ENCODE measurements around the gene RNF125. TPM values are rescaled to one million over a fixed set of nuclear protein-coding genes. Genes with fewer than 3 reads are reported as not detected.
"Not testable (repeated sequence)": the region's sequence is repeated elsewhere in the genome, so short reads cannot be mapped to it uniquely, and the experiment has no call there.

Gene RNF125
- polyA plus RNA-seq, result 1 to 10 TPM; 2.8 to 9.6 (median 9.2) TPM

- WGBS, 3 donors, result 0 to 1% (median 1%) methylated on average over 61 to 66 of the region's 66 CpGs
- H3K27ac ChIP-seq (ENCODE audit: low read depth, low read length), result no peak within 1 kb of the TSS
These were observed at the start of gene RNF125 for GRCh38 chr18:32018331-32019250. RNF125 (plus strand) TSS chr18:32018825; CDS start chr18:32018864, 39 bp downstream.

GRCh38 chr18:31970617-31971016 is 48.0 kb upstream of the RNF125 start:
- H3K27ac ChIP-seq (ENCODE audit: low read depth, low read length), result no peak overlapping the region
- 55 to 67% (median 62%) methylated on average over 3 of the region's 3 CpGs for WGBS, 3 donors

- no peak overlapping the region for H3K27ac ChIP-seq (ENCODE audit: low read depth, low read length)
- WGBS, 3 donors, result 96 to 99% (median 96%) methylated on average over 4 of the region's 4 CpGs
These were observed 44.6 kb upstream of the RNF125 start for GRCh38 chr18:31973929-31974546.

GRCh38 chr18:31976242-31976641 is 42.4 kb upstream of the RNF125 start:
- 62 to 78% (median 70%) methylated on average over 3 of the region's 3 CpGs for WGBS, 3 donors

GRCh38 chr18:31977270-31977872 is 41.3 kb upstream of the RNF125 start:
- 72 to 77% (median 75%) methylated on average over 9 of the region's 9 CpGs for WGBS, 3 donors
- H3K27ac ChIP-seq (ENCODE audit: low read depth, low read length), result no peak overlapping the region

More at GRCh38 chr18:31976242-31976641, 42.4 kb upstream of the RNF125 start:
- no peak overlapping the region for H3K27ac ChIP-seq (ENCODE audit: low read depth, low read length)

GRCh38 chr18:31978616-31979015 is 40.0 kb upstream of the RNF125 start:
- 91 to 95% (median 94%) methylated on average over 5 of the region's 5 CpGs for WGBS, 3 donors
- no peak overlapping the region for H3K27ac ChIP-seq (ENCODE audit: low read depth, low read length)

GRCh38 chr18:31979714-31980113 is 38.9 kb upstream of the RNF125 start:
- 82 to 95% (median 88%) methylated on average over 2 of the region's 2 CpGs for WGBS, 3 donors
- H3K27ac ChIP-seq (ENCODE audit: low read depth, low read length), result no peak overlapping the region

GRCh38 chr18:31980863-31981262 is 37.8 kb upstream of the RNF125 start:
- H3K27ac ChIP-seq (ENCODE audit: low read depth, low read length), result no peak overlapping the region

- 74 to 78% (median 75%) methylated on average over 3 of the region's 3 CpGs for WGBS, 3 donors
- no peak overlapping the region for H3K27ac ChIP-seq (ENCODE audit: low read depth, low read length)
These were observed 35.6 kb upstream of the RNF125 start for GRCh38 chr18:31983020-31983419.

- WGBS, 3 donors, result 71 to 74% (median 71%) methylated on average over 5 of the region's 5 CpGs
- no peak overlapping the region for H3K27ac ChIP-seq (ENCODE audit: low read depth, low read length)
These were observed 34.6 kb upstream of the RNF125 start for GRCh38 chr18:31983976-31984375.

GRCh38 chr18:31990823-31991222 is 27.8 kb upstream of the RNF125 start:
- 74 to 100% (median 85%) methylated on average over 2 of the region's 2 CpGs for WGBS, 3 donors

GRCh38 chr18:31996007-31996406 is 22.6 kb upstream of the RNF125 start:
- 69 to 75% (median 72%) methylated on average over 7 of the region's 7 CpGs for WGBS, 3 donors
- no peak overlapping the region for H3K27ac ChIP-seq (ENCODE audit: low read depth, low read length)

More at GRCh38 chr18:31990823-31991222, 27.8 kb upstream of the RNF125 start:
- H3K27ac ChIP-seq (ENCODE audit: low read depth, low read length), result no peak overlapping the region

GRCh38 chr18:31998880-31999412 is 19.7 kb upstream of the RNF125 start:
- WGBS, 3 donors, result 61 to 82% (median 62%) methylated on average over 5 of the region's 5 CpGs
- H3K27ac ChIP-seq (ENCODE audit: low read depth, low read length), result no peak overlapping the region

- 84 to 96% (median 90%) methylated on average over 7 of the region's 7 CpGs for WGBS, 3 donors
- H3K27ac ChIP-seq (ENCODE audit: low read depth, low read length), result not testable (repeated sequence)
These were observed 17.5 kb upstream of the RNF125 start for GRCh38 chr18:32001141-32001540.

- WGBS, 3 donors, result 74 to 95% (median 83%) methylated on average over 2 of the region's 2 CpGs
- not testable (repeated sequence) for H3K27ac ChIP-seq (ENCODE audit: low read depth, low read length)
These were observed 14.8 kb upstream of the RNF125 start for GRCh38 chr18:32003822-32004221.

GRCh38 chr18:32010124-32010721 is 8.4 kb upstream of the RNF125 start:
- 93 to 94% (median 93%) methylated on average over 5 of the region's 5 CpGs for WGBS, 3 donors

GRCh38 chr18:32011193-32011592 is 7.4 kb upstream of the RNF125 start:
- H3K27ac ChIP-seq (ENCODE audit: low read depth, low read length), result no peak overlapping the region
- 95 to 97% (median 95%) methylated on average over 3 of the region's 3 CpGs for WGBS, 3 donors

More at GRCh38 chr18:32010124-32010721, 8.4 kb upstream of the RNF125 start:
- no peak overlapping the region for H3K27ac ChIP-seq (ENCODE audit: low read depth, low read length)

GRCh38 chr18:32019251-32019948 is 775 bp downstream of the RNF125 start:
- no peak overlapping the region for H3K27ac ChIP-seq (ENCODE audit: low read depth, low read length)
- 0 to 1% (median 1%) methylated on average over 31 of the region's 31 CpGs for WGBS, 3 donors
